GM12873 (cell line): ENCODE measurements around the gene BBOF1.

ENCODE experiments used
- CTCF ChIP-seq: IDR thresholded peaks from 2 replicates; pipeline ENCODE4 v1.5.1; 2012; ENCODE audit warnings: low read depth, mild to moderate bottlenecking, moderate library complexity, low read length, control low read depth; ENCODE audit not compliant: insufficient read depth; ENCODE audit errors: missing control alignments

The BBOF1 gene

GRCh38 chr14:74084277-74085046 is 65.3 kb downstream of the BBOF1 start, which contains the start of the genes ALDH6A1 and LIN52:
Gene ALDH6A1, minus strand, starts transcription at chr14:74084453. Its CDS starts 59 bp downstream, at chr14:74084394.
Gene LIN52, plus strand, starts transcription at chr14:74084956. Its CDS starts 19 bp downstream, at chr14:74084975.
- TF ChIP-seq CTCF: peak; percentile 14

GRCh38 chr14:74085047-74085637 is 66.0 kb downstream of the BBOF1 start:
- no peak for TF ChIP-seq CTCF

- no peak for TF ChIP-seq CTCF
Observed at GRCh38 chr14:74085828-74086227, 66.7 kb downstream of the BBOF1 start.

GRCh38 chr14:74089251-74090020 is 70.3 kb downstream of the BBOF1 start:
- TF ChIP-seq CTCF: no peak

- TF ChIP-seq CTCF: no peak
Observed at GRCh38 chr14:74105381-74105780, 86.2 kb downstream of the BBOF1 start.

- TF ChIP-seq CTCF: no peak
Observed at GRCh38 chr14:74109369-74109768, 90.2 kb downstream of the BBOF1 start.
